Adipose tissue (tissue), 3 donors: Measurements from ENCODE around the gene LGALSL. TPM values are rescaled to one million over a fixed set of nuclear protein-coding genes. Genes with fewer than 3 reads are reported as not detected.

Experiments
- H3K27ac ChIP-seq: one replicate; pipeline ENCODE4 v1.5.1; 2013; ENCODE audit warnings: low read depth, low read length
- WGBS, 3 donors: extraction: QIAGEN DNeasy Blood & Tissue Kit; methylation state at CpG; one replicate each; pipeline ENCODE4 v1.1.7; 2013; 5-methylcytosine and 5-hydroxymethylcytosine counted together
- polyA plus RNA-seq, 3 donors: library from polyadenylated mRNA; stranded (reverse); fragments of 200-250 nt; gene quantifications; one replicate each; pipeline ENCODE4 v1.2.3, GENCODE V29; 2013
- donor health status: healthy with polysubstance abuse.
- donor health status: Bipolar disorder and iron deficiency.
- donor health status: healthy.

Gene LGALSL
- polyA plus RNA-seq = 10 to 100 TPM in 1 of 3 donors, 1 to 10 TPM in 2; 2.3 to 10.1 (median 6.4) TPM

GRCh38 chr2:64453770-64454385 is at the start of gene LGALSL:
Gene LGALSL, plus strand, starts transcription at chr2:64454162. Its CDS starts 384 bp downstream, at chr2:64454546.
- H3K27ac ChIP-seq = peak within 1 kb of the TSS; percentile 91
- WGBS, 3 donors = 0 to 1% (median 1%) methylated on average over 41 to 52 of the region's 52 CpGs

GRCh38 chr2:64404743-64405142 is 49.2 kb upstream of the LGALSL start:
- 29 to 56% (median 30%) methylated on average over 9 of the region's 9 CpGs for WGBS, 3 donors
- peak overlapping the region; percentile 21 for H3K27ac ChIP-seq

GRCh38 chr2:64405581-64406406 is 48.2 kb upstream of the LGALSL start:
- 51 to 80% (median 56%) methylated on average over 11 of the region's 11 CpGs for WGBS, 3 donors

GRCh38 chr2:64406407-64406774 is 47.6 kb upstream of the LGALSL start:
- no peak overlapping the region for H3K27ac ChIP-seq
- 63 to 78% (median 66%) methylated on average over 2 of the region's 2 CpGs for whole genome bisulfite sequencing, 3 donors

More at GRCh38 chr2:64405581-64406406, 48.2 kb upstream of the LGALSL start:
- no peak overlapping the region for H3K27ac ChIP-seq

GRCh38 chr2:64408031-64408430 is 45.9 kb upstream of the LGALSL start:
- WGBS, 3 donors = 95 to 98% (median 96%) methylated on average over 3 of the region's 3 CpGs
- no peak overlapping the region for H3K27ac ChIP-seq

GRCh38 chr2:64410671-64411070 is 43.3 kb upstream of the LGALSL start:
- no peak overlapping the region for H3K27ac ChIP-seq
- WGBS, 3 donors = 75 to 90% (median 88%) methylated on average over 1 of the region's 1 CpG

- WGBS, 3 donors = 92 to 96% (median 94%) methylated on average over 4 of the region's 4 CpGs
- H3K27ac ChIP-seq = no peak overlapping the region
Observed at GRCh38 chr2:64412671-64413070, 41.3 kb upstream of the LGALSL start.

- no peak overlapping the region for H3K27ac ChIP-seq
- 75 to 95% (median 76%) methylated on average over 7 of the region's 7 CpGs for WGBS, 3 donors
Observed at GRCh38 chr2:64414736-64415435, 39.1 kb upstream of the LGALSL start.

GRCh38 chr2:64417624-64418023 is 36.3 kb upstream of the LGALSL start:
- no peak overlapping the region for H3K27ac ChIP-seq
- WGBS, 3 donors = 64 to 88% (median 69%) methylated on average over 3 of the region's 3 CpGs

- no peak overlapping the region for H3K27ac ChIP-seq
- WGBS, 3 donors = 89 to 96% (median 91%) methylated on average over 2 of the region's 2 CpGs
Observed at GRCh38 chr2:64419596-64420165, 34.3 kb upstream of the LGALSL start.

- no peak overlapping the region for H3K27ac ChIP-seq
Observed at GRCh38 chr2:64420677-64421076, 33.3 kb upstream of the LGALSL start.

- no peak overlapping the region for H3K27ac ChIP-seq
- 96 to 97% (median 97%) methylated on average over 5 of the region's 5 CpGs for WGBS, 3 donors
Observed at GRCh38 chr2:64421201-64421600, 32.8 kb upstream of the LGALSL start.

GRCh38 chr2:64422466-64422865 is 31.5 kb upstream of the LGALSL start:
- no peak overlapping the region for H3K27ac ChIP-seq
- WGBS, 3 donors = 77 to 88% (median 86%) methylated on average over 1 of the region's 1 CpG

GRCh38 chr2:64423303-64423702 is 30.7 kb upstream of the LGALSL start:
- H3K27ac ChIP-seq = no peak overlapping the region

GRCh38 chr2:64424416-64424987 is 29.5 kb upstream of the LGALSL start:
- 79 to 89% (median 81%) methylated on average over 3 of the region's 3 CpGs for WGBS, 3 donors
- no peak overlapping the region for H3K27ac ChIP-seq

- no peak overlapping the region for H3K27ac ChIP-seq
- WGBS, 3 donors = 61 to 74% (median 62%) methylated on average over 5 of the region's 5 CpGs
Observed at GRCh38 chr2:64426183-64426952, 27.6 kb upstream of the LGALSL start.

- WGBS, 3 donors = 86 to 91% (median 88%) methylated on average over 4 of the region's 4 CpGs
- no peak overlapping the region for H3K27ac ChIP-seq
Observed at GRCh38 chr2:64434039-64434657, 19.8 kb upstream of the LGALSL start.

- 95 to 96% (median 95%) methylated on average over 3 of the region's 3 CpGs for WGBS, 3 donors
- no peak overlapping the region for H3K27ac ChIP-seq
Observed at GRCh38 chr2:64437883-64438282, 16.1 kb upstream of the LGALSL start.
